ENCODE results near the gene TCF25. TPM values are rescaled to one million over a fixed set of nuclear protein-coding genes. Genes with fewer than 3 reads are reported as not detected.

Gene TCF25
- total and polyA plus RNA-seq, 2 experiments from 2014 or later: 130 to 206 TPM

DNA sequence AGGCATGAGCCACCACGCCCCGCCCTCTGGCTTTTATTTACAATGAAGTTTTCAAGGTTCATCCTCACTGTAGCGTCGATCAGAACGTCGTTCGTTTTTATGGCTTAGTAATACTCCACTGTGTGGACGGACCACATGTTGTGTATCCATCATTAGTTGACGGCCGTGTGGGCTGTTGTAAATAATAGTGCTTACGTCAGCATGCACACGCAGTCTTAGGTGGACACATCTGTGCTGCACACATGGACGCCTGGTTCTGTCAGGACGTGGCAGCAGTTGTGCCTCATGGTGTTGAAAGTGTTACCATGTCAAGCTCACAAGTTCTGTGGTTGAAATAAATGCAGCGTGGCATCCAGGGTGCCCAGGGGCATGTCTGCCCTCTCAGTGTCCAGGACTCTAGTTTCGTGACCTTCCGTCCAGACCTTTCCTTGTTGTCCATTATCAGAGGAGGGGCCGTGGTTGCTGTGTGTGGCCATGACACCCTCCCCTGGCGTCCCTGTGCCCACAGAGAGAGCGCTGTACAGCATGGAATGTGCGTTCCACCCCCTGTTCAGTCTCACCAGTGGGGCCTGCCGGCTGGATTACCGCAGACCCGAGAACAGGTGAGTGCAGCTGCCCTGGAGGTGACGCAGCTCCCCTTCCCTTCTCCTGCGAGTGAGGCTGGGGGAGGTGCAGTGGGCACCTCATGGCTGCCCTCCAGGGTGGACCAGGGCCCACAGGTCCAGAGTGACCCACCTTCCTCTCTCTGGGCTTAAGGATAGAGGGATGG, 22.3 kb downstream of the TCF25 start:
- no peak overlapping the region for H2AFZ ChIP-seq
- no peaks in the 10 kb centered on the region for H3K9me3 ChIP-seq (ENCODE audit: low read depth)
- peaks cover 5% of the 10 kb centered on the region for H4K20me1 ChIP-seq (ENCODE audit: insufficient read depth, poor library complexity, severe bottlenecking)
- TF ChIP-seq EZH2phosphoT487 (IDR thresholded peaks at IDR 0.05; ENCODE audit: low read depth, severe bottlenecking, unreplicated experiment) (no peak), EZH2 (IDR thresholded peaks at IDR 0.05; ENCODE audit: borderline replicate concordance) (no peak), CTCF (IDR thresholded peaks at IDR 0.05; ENCODE audit: poor library complexity) (no peak)
- WGBS (ENCODE audit: low lambda C conversion rate, missing lambda C conversion rate): 95% methylated on average over 26 of the region's 26 CpGs
- no peaks in the 10 kb centered on the region for H3K9me2 ChIP-seq (replicated peaks; ENCODE audit: insufficient read depth)
- H3K27me3 ChIP-seq: no peaks in the 10 kb centered on the region
- H3K27ac ChIP-seq: no peak overlapping the region
- no peaks in the 10 kb centered on the region for H3K4me1 ChIP-seq (ENCODE audit: insufficient read depth)
- H3K4me2 ChIP-seq: no peak overlapping the region
- DNase-seq (ENCODE audit: low spot score): peak; percentile 4
- H3K79me2 ChIP-seq: peaks cover 3% of the 10 kb centered on the region
- no peaks in the 10 kb centered on the region for H3K36me3 ChIP-seq (replicated peaks; ENCODE audit: insufficient read depth, low read depth)
- no peak overlapping the region for H3K4me3 ChIP-seq

DNA sequence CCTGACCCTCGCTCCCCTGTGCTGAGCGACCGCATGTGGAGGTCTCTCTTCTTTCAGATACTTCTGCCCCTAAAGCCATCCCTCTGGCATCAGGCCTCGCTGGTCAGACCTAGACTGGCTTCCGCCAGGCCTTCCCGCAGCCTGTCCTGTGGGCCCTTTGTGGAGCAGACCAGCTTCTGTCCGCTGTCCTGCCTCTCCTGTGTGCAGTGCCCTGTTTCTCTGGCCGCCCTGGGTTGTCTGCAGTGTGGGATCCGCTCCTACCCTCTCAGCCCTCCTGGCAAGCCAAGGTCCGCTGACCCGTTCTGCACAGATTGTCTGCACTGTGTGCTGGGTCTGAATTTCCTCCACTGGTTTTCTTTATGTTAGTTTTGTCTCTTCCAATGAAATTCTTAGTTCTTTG, 23.8 kb downstream of the TCF25 start:
- Histone ChIP-seq H3K79me2 (peaks cover 3% of the 10 kb centered on the region), H2AFZ (no peak overlapping the region), H3K27me3 (no peaks in the 10 kb centered on the region), H4K20me1 (ENCODE audit: insufficient read depth, poor library complexity, severe bottlenecking) (peaks cover 4% of the 10 kb centered on the region), H3K9me3 (ENCODE audit: low read depth) (no peaks in the 10 kb centered on the region), H3K27ac (no peak overlapping the region), H3K36me3 (replicated peaks; ENCODE audit: insufficient read depth, low read depth) (no peaks in the 10 kb centered on the region), H3K4me2 (no peak overlapping the region), H3K9me2 (replicated peaks; ENCODE audit: insufficient read depth) (no peaks in the 10 kb centered on the region), H3K4me3 (no peak overlapping the region), H3K4me1 (ENCODE audit: insufficient read depth) (no peaks in the 10 kb centered on the region)
- no peak for DNase-seq (ENCODE audit: low spot score)
- 99% methylated on average over 11 of the region's 11 CpGs for WGBS (ENCODE audit: low lambda C conversion rate, missing lambda C conversion rate)
- TF ChIP-seq CTCF (IDR thresholded peaks at IDR 0.05; ENCODE audit: poor library complexity) (no peak), EZH2phosphoT487 (IDR thresholded peaks at IDR 0.05; ENCODE audit: low read depth, severe bottlenecking, unreplicated experiment) (no peak), EZH2 (IDR thresholded peaks at IDR 0.05; ENCODE audit: borderline replicate concordance) (no peak)

DNA sequence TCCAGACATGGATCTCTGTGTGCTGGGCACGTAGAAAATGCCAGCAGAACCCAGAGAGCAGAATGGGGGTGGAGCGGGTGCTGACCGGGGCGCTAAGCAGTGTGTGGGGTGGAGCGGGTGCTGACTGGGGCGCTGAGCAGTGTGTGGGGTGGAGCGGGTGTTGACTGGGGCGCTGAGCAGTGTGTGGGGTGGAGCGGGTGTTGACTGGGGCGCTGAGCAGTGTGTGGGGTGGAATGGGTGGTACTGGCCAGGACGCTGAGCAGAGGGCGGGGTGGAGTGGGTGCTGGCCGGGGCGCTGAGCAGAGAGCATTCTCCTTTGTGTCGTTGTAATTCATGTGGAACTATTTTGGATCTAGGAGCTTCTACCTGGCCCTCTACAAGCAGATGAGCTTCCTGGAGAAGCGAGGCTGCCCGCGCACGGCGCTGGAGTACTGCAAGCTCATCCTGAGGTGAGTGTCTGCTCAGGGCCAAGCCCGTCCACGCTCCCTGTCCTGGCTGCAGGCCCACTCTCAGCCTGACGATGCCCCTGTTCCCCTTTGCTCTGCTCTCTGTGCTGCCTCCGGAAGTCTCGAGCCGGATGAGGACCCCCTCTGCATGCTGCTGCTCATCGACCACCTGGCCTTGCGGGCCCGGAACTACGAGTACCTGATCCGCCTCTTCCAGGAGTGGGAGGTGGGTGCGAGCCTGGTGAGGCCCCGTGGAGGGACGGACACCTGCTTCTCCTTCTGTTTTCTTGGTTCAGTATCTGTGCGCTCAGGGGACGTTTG, 25.0 kb downstream of the TCF25 start:
- H3K9me2 ChIP-seq (replicated peaks; ENCODE audit: insufficient read depth): no peaks in the 10 kb centered on the region
- 97% methylated on average over 33 of the region's 36 CpGs for WGBS (ENCODE audit: low lambda C conversion rate, missing lambda C conversion rate)
- H3K27me3 ChIP-seq: no peaks in the 10 kb centered on the region
- no peaks in the 10 kb centered on the region for H4K20me1 ChIP-seq (ENCODE audit: insufficient read depth, poor library complexity, severe bottlenecking)
- H2AFZ ChIP-seq: no peak overlapping the region
- DNase-seq (ENCODE audit: low spot score): no peak
- TF ChIP-seq EZH2 (IDR thresholded peaks at IDR 0.05; ENCODE audit: borderline replicate concordance): no peak
- no peak for TF ChIP-seq EZH2phosphoT487 (IDR thresholded peaks at IDR 0.05; ENCODE audit: low read depth, severe bottlenecking, unreplicated experiment)
- no peak for TF ChIP-seq CTCF (IDR thresholded peaks at IDR 0.05; ENCODE audit: poor library complexity)
- H3K4me2 ChIP-seq: no peak overlapping the region
- H3K4me3 ChIP-seq: no peak overlapping the region
- no peaks in the 10 kb centered on the region for H3K36me3 ChIP-seq (replicated peaks; ENCODE audit: insufficient read depth, low read depth)
- H3K9me3 ChIP-seq (ENCODE audit: low read depth): no peaks in the 10 kb centered on the region
- peaks cover 3% of the 10 kb centered on the region for H3K79me2 ChIP-seq
- no peaks in the 10 kb centered on the region for H3K4me1 ChIP-seq (ENCODE audit: insufficient read depth)
- H3K27ac ChIP-seq: no peak overlapping the region

Data from hepatocyte (in vitro differentiated cells).